NOMO-1 treated with dmso at 0.1 percent for 144 hours (cell line): ENCODE data around the gene XCL1.
"Not testable (repeated sequence)": the region's sequence is repeated elsewhere in the genome, so short reads cannot be mapped to it uniquely, and the experiment has no call there.

Experiments
- DNase-seq: peaks from one replicate; lab custom pipeline; 2025; ENCODE audit not compliant: unreplicated experiment; lab: John Stamatoyannopoulos, UW

Gene XCL1

DNA sequence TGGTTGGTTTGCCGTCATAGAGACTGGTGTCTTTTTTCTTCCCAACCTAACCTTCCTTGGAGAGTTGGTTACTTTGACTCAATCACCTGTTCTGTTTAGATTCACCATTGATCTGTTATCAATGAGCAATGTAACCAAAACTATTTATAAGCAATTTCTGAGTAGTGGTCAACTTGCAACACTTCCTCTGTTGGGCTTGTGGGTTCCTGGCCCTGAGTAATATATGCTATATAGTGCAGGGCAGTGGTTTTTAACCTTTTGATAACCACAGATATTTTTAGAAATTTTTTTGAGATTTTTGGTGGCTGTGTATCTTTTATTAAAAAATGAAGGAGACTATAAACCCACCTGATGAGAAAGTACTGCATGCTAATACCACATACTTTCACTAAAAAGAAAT lies 9.4 kb upstream of the XCL1 start:
- DNase-seq, result peak; percentile 27

- DNase-seq, result no peak
These were observed 8.8 kb upstream of the XCL1 start for GRCh38 chr1:168567568-168567967.

GRCh38 chr1:168568346-168568745 lies 8.1 kb upstream of the XCL1 start:
- DNase-seq, result no peak

GRCh38 chr1:168570652-168571051 lies 5.8 kb upstream of the XCL1 start:
- no peak for DNase-seq

- no peak for DNase-seq
These were observed 3.8 kb upstream of the XCL1 start for GRCh38 chr1:168572633-168573032.

- not testable (repeated sequence) for DNase-seq
These were observed 2.2 kb upstream of the XCL1 start for GRCh38 chr1:168574234-168574633.

- DNase-seq, result not testable (repeated sequence)
These were observed 2.3 kb downstream of the XCL1 start for GRCh38 chr1:168578531-168579185.

GRCh38 chr1:168580290-168580689 lies 3.9 kb downstream of the XCL1 start:
- DNase-seq, result not testable (repeated sequence)

DNA sequence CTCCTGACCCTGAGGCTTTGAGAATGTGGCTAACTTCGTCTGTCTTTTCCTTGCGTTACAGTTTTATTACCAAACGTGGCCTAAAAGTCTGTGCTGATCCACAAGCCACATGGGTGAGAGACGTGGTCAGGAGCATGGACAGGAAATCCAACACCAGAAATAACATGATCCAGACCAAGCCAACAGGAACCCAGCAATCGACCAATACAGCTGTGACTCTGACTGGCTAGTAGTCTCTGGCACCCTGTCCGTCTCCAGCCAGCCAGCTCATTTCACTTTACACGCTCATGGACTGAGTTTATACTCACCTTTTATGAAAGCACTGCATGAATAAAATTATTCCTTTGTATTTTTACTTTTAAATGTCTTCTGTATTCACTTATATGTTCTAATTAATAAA lies 4.6 kb downstream of the XCL1 start:
- not testable (repeated sequence) for DNase-seq

- no peak for DNase-seq
These were observed 5.6 kb downstream of the XCL1 start for GRCh38 chr1:168581817-168582572.

DNA sequence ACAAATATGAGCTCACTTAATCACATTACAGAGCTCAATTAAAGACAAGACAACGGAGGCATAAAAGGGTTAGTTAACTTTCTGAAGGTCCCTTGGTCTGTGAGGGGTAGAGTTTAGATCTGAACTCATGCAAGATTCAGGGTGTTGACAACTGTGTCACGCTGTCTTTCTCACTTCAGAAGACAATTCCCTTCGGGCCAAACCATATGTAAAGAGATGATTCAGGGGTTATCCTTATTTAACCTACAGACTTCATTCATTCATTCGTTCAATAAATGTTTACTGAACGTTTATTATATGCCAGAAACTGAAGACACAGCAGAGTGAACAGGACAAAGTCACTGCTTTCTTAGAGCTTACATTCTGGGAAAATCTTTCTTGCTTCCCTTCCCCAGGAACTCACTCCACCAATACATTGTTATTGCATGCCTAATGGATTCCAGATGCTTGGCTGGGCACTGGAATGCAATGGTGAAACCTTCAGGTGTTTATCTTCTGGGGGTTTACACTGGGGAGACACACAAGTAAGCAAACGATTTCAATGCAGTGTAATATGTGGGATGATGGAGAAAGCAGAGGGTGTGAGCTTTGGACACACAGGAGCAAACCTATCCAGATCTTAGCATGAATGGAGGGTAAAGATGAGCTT lies 6.4 kb downstream of the XCL1 start:
- DNase-seq, result no peak

DNA sequence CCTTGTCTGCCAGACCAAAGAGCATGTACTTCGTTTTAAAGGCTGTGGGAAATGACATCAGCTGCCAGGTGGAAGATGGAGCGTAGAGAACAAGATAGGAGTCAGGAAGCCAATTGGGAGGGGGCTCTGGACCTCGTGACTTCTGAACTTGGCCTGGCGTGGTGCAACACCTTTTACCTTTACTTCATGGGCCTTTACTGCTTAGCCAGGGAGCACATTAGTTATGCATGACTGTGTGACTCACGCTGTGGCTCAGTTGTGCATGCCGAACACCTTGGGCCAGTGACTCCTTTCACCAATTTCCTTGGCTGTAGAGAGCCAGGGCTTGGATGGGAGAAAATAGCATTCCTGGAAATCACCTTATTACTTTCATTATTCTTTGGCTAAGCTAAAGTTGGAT lies 7.2 kb downstream of the XCL1 start:
- DNase-seq, result no peak

DNA sequence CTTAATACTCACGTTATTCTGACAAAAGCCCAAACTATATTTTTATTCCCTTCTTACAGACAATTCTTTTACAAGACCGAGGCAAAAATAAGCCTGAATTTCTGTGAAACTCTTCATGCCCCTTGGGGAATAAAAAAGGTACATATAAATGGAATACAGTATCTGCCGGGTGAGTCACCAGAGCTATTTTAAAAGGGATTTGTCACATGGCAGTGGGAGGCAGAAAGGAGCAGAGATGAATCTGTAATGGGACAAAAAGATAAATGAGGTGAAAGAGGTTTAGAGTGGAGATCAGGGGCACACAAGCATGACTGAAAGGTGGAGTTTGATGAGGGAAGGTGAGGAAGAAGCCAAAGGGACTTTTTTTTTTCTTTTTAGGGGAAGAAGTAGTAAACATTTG lies 8.8 kb downstream of the XCL1 start:
- no peak for DNase-seq

DNA sequence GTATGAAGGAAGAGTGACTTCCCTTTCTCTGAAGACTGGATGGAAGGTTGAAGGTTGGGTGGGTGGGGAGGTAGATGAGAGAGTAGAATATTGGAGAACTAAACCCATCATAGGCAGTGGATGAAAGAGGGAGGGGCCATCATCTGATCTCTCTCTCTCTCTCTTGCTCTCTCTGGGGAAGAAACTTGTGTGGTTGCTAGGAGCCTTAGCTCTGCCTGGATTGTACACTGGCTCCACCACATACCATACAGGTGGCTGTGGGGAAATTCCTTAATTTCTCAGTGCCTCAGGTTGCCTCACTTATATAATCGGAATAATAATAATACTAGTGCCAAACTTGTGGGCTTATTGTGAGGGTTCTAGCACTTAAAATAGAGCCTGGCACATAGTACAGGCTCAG lies 9.5 kb downstream of the XCL1 start:
- no peak for DNase-seq

DNA sequence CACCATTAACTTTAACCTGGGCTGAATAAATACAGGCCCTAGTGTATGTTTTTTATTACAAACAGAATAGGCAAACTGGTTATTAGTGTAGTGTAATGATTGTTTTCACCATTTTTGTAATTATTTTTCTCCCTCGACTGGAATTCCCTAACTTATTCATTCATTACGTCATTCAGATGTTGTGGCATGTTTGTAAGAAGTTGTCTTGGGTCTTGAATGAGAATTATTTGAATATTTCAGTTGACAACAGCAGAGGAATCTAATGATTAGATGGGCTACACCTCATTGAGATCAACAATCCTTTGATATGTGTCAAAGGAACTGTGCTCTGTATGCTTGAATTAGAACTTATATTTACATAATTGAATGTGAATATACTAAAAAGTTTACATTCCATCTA lies 12.8 kb downstream of the XCL1 start:
- DNase-seq, result no peak

DNA sequence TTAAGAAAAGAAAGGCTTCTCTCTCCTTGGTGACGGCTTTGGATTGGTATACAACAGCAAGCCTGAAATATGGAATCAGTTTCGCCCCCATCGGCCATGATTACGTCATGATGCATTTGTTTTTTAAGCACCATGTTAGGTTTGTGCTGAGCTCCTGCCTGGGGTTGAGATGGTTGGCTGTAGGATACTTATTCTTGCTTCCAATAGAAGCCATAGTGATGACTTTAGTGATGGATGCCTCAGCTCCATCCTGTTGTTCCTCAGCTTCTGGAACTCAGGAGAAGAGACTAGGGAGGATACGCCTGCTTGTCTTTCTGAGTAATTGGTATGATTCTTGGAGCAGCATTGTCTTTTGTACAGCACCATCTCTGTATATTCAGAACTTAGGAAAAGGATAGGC lies 14.7 kb downstream of the XCL1 start:
- DNase-seq, result no peak

GRCh38 chr1:168591641-168592250 lies 15.3 kb downstream of the XCL1 start:
- no peak for DNase-seq

GRCh38 chr1:168595403-168595802 lies 19.0 kb downstream of the XCL1 start:
- DNase-seq, result not testable (repeated sequence)

DNA sequence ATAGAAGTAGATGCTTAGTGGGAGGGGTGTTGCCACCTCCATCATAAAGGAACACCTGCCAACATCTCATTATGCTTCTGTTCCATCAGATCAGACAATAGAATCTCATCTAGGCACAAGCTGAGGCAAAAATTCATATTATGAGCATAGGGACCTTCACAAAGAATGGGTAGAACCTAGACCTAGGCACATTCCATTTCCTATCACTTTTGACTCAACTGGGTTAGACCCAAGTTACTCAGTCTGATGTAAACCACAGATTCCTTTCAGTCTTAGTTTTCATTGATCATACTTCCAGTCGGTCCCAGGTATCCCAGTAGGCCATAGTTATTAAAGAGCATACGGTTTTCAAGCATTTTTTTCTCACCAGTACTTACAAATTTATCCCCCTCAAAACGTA lies 21.7 kb downstream of the XCL1 start:
- no peak for DNase-seq

DNA sequence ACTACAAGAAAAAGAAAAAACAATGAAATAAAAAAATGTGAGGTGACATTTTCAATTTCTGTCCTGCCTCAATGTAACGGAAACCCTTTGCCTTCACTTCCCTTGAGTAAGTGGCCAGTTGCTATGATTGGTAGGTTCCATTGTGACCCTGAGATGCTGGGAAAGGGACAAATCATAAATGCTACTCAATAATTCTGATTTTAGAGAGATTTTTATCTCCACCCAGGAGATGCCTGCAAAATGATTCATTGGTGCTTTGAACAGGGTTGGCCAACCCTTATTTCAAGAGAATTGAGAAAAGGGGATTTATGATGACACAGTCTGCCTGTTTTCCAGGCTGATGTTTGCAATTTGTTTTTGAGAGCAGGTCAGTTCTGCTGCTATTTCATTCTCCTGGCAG lies 22.5 kb downstream of the XCL1 start:
- DNase-seq, result no peak

DNA sequence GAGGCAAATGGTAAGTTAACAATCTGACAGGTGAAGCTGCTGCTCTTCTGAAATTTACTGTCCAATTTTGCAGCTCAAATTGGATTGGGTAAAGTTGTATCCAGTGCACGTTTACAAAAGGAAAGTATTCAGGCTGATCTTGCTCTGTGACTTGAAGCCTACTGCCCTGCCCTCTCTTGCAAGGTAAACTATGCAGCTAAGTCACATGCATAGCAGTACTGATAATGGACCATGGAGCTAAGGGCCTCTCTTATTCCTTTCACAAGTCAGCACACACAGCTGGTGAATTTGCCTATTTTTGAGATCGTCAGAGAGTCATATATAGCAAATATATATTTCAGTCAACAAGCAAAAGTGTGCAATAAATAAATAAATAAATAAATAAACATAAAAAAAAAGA lies 23.2 kb downstream of the XCL1 start:
- no peak for DNase-seq

DNA sequence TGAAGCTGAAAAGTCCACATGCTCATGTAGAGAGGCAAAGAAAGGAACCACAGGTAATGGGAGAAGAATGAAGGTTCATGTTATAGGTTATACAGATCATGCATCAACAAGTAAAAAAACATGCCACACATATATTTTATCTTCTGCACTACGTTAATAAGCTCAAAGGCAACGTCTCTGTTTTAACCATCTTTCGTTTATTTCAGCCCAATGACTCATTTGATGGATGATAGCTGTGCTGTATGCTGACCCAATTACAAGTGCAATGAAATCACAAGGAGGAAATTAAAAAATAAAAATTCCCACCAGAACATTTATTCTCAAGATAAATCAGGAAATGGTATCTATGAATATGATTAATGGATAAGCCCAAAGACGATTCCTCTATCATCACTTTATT lies 24.6 kb downstream of the XCL1 start:
- no peak for DNase-seq
